ENCODE results near the gene SHLD1.
A peak's percentile ranks its signal among the peaks of the same experiment; 100 is the strongest.

SHLD1 gene

DNA sequence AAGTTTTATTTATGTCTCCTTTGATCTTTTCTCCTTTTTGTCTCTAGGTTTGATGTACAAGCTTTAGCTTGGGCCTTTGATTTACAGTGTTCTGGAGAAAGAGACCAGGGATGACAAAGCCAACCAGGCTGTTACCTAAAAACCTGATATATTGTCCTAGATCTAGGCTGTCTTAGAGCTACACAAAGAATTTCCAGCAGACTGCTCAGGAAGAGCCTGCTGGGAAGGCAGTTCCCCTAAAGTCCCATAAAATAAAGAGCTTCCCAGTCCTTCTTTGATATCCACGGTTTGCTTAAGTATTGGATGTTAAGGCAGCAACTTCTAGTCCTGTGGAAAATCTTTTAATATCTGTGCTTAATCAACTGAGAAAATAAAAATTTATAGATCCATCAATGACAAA, 70.5 kb downstream of the SHLD1 start:
- no peak for DNase-seq (ENCODE audit: low read depth in 2 of 2)

DNA sequence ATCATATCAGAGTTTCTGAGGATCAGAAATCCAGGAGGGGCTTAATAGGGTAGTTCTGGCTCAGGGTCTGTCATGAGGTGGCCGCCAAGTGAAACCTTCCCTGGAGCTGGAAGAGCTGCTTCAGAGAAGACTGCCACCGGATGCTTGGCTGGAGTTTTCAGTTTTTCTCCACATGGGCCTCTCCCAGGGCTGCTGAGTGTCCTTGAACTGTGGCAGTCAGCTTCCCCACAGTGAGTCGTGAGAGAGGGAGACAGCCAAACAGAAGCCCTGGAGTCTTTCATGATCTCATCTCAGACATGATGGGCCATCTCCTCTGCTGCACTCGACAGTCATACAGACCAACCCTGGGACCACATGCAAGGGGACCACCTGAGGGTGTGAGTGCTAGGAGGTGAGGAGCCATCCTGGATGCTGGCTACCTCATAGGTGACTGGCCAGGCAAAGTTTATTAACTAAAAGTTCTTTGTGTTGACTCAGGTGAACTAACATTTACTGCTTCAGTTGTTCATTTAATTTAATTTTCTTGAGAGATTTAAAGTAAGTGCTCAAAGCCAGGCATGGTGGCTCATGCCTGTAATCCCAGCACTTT, 71.5 kb downstream of the SHLD1 start:
- no peak for DNase-seq (ENCODE audit: low read depth in 2 of 2)

DNA sequence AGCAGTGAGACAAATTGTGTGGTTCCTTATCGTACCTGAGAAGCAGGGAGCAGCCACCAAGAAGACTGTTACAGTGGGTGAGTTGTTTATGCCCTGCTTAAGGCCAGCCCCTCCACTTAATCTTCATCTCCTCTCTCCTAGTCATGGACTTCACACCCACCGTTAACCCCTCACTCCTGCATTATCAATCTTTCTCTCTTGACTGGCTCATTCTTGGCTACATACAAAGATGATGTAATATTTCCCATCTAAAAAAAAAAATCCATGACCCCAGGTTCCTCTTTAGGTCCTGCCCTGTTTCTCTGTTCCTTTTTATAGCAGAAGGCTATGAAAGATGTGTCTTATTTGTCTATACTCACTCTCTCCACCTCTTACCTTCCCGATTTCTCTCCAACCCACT, 72.4 kb downstream of the SHLD1 start:
- DNase-seq (ENCODE audit: low read depth in 2 of 2): no peak

DNA sequence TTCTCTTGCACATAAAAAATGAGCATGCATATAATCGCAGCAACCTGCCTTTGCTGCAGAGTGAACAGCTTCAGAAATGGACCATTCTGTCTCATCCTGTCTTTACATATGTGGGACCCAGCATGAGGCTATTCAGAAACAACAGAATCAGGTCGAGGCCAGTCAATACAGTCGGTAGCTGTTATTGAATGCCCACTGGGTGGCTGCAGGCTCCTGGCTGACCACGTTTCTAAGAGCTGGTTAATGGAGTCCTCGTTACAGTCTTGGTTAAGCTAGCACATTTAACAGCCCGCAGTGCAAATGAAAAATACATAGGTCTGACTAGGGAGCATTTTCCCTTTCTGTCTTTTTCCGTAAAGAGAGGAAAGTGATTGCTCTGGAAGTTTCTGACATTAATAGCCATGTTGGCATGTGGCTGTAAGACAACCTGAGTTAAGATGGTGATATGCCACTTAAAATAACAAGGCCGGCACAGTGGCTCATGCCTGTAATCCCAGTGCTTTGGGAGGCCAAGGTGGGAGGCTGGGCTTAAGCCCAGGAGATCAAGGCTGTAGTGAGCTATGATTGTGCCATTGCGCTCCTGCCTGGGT, 75.0 kb downstream of the SHLD1 start:
- no peak for DNase-seq (ENCODE audit: low read depth in 2 of 2)

DNA sequence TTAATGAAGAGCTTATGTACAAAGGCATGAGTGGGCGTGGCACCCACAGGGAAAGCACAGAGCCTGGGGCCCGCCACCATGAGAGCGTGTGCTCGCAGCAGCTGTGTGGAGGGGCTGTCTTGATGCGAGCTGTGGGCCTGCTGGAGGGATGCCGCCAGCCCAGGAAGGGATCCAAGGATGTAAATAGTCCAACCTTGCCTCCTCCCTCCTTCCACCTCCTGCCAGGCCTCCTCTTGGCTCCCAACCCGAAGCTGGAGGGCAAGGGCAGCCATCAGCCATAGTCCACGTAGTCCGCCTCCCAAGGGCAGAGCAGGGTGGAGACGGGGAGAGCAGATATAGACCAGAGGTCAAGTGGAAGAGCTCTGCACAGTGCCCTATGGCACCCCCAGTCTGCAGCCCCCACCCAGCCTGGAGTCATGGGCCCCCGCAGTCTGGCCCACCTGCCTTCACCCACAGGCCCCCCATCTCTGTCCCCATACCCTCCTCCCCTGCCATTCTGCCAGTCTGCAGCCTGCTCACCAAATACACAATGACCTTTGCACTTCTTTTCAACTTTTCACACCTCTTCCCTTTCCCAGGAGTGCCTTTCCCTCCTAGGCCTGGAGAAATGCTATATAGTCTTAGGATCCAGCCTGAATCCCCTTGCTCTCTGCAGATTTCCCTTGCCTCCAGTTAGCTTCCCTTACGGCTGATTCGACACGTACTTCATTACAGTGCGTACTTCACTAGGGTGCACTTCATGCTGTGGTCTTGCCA, 77.1 kb downstream of the SHLD1 start:
- DNase-seq (ENCODE audit: low read depth in 2 of 2): no peak

DNA sequence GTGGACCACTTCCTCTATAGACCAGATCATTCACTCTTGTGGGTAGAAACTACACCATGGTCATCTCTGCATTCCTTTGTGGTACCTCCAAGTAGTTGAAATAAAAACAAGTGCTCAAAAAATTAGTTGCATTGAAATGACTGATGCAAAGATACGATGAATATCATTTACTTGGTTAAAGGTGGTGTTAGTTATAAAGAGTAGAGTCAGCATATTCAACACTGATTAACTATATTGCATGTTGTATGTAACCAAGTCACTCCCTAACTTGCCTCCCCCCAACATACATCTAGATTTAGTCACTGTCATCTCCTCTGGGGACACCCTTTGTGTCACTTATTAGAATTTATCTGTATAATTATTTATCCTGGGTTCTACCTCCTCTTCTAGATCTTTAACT, 77.7 kb downstream of the SHLD1 start:
- DNase-seq (ENCODE audit: low read depth in 2 of 2): no peak

DNA sequence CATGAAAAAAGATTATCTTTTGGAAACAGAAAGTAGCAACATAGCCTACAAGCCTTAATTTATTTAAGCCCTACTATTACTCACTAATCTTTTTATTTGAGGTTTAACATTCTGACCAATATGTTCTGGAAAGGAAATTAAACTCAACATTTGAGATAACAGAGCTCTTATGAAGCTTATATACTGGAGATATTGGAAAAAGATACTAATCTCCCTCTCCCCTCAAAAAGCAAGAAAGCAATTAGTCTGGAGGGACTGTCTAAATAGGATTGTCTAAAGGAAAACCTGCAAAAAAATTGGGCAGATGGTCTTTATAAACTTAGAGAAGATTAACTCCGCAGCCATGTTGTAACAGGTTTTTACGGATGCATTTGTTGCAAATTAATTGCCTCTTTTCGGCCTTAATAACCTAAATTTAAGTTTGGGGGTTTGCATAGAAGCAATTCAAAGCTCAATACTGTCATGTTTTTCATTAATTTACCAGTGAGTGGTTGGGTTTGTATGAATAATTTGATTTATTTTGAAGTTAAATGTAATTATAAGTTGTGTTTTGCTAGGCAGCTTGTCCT, 79.1 kb downstream of the SHLD1 start:
- DNase-seq (ENCODE audit: low read depth in 2 of 2): no peak

DNA sequence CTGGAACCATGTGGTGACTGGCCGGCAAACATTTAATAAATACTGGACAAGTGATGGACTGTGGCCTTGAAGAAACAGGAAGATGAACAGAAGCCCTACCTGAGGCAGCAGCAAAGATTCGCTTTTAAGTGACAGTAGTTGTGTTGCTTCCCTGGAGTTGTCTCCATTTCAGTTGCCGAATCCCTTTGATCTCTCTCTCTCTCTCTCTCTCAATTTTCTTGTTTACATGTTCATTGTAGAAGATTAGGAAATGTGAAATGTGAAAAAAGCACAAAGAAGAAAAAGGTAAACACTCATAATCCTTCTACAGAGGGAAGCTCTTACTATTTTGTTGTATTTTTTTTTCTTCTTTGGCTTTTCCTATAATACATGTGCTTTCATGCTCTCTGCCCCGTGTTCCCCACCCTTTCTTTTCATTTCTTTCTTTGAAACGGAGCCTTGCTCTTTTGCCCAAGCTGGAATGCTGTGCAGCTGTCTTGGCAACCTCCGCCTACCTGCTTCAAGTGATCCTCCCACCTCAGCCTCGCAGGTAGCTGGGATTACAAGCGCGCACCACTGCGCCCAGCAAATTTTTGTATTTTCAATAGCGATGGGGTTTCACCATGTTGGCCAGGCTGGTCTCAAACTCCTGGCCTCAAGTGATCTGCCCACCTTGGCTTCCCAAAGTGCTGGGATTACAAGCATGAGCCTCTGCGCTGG, 81.5 kb downstream of the SHLD1 start:
- DNase-seq (ENCODE audit: low read depth in 2 of 2): no peak

DNA sequence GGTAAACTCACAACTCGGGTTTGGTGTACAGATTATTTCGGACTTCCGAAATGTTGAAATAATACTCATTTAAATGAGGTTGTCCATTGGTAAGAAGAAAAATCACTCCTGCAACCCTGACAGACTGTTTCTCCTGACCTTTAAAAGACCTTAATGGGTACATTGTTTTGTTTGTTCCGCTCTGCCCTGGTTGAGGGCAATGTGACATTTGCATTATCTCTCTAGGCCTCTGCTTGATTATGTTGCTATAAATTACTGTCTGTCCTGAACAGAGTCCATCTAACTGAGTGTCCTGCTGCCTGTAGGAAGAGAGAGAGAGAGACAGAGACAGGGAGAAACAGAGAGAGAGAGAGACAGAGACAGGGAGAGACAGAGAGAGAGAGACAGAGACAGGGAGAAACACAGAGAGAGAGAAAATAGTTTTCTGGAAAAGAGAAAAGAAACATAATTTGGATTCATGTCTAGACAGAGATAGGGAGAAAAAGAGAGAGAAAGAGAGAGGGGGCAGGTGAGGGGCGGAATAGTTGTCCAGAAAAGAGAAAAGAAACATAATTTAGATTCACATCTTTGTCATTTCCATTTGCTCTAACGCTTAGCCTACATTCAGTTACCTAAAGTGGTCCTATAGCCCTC, 83.2 kb downstream of the SHLD1 start:
- no peak for DNase-seq (ENCODE audit: low read depth in 2 of 2)

DNA sequence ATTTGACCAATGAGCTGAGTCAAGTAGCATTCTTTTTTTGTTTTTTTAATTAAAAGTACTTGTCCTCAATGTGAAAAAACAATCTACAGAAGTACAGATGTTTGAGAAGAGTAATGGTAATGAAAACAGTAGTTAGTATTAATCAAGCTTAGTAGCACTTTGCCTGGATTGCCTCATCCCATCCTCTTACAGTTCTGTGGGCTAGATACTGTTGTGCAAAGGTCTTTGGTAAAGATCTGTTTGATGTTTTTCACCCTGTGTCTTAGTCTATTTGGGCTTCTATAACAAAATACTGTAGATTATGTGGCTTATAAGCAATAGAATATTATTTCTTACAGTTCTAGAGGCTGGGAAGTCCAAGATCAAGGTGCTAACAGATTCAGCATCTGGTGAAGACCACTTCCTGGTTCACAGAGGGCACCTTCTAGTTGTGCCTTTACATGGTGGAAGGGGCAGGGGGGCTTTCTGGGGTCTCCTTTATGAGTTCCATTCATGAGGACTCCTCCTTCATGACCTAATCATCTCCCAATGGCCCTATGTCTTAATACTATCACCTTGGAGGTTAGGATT, 84.3 kb downstream of the SHLD1 start:
- no peak for DNase-seq (ENCODE audit: low read depth in 2 of 2)

DNA sequence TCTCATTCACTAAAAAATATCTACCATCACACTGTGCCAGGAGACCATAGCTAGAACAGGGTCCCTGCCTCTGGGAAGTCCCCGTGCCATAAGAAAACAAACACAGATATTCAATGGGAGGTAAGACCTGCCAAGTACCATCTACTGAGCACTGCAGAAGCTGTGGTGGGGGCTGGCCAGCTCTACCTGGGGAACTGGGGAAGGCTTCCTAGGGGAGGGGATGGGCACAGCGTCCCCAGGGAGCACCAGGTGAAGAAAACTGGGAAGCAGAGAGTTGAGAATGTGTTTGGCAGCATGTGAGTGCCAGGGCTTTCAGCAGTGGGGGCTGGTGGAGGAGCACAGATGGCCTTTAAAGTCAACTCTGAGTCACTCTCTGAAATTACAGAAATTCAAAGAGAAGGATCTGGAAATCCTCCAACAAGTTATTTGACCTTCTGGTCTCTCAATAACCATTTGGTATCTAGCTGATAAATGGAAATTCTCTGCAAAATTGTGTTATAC, 85.2 kb downstream of the SHLD1 start:
- DNase-seq (ENCODE audit: low read depth in 2 of 2): no peak

DNA sequence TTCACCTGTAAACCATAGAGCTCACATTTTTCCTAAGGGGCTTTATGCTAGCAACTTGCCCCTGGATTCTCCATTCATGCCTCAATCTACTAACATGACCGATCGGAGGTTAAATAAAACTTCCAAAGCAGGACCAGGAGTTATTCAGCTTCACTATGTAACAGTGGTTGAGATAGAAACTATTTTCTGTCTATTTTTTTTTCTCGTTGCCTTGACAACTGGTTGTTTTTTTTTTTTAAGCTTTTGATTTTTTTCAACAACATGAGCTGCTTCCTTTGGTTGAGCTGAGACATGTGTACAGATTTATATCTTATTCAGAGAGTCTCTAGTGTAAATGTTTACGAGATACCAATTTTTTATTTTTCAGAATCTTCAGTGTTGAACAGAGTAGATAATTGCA, 85.7 kb downstream of the SHLD1 start:
- no peak for DNase-seq (ENCODE audit: low read depth in 2 of 2)

DNA sequence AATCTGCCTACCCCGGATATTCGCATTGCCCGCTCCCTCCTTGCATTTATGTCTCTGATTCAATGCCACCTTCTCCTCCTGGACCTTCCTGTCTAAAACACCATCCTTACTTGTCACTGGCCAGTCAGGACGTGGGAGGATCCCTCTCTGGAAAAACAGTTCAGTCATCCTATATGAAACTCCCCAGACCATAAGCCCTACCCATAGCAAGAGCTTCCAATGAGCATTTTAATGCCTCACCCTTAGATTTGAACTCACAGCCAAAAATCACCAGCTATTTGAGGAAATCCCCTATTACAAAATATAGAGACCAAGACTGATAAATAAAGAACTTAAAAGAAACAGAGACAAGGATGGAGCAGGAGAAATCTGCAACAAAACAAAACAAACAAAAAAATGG, 86.4 kb downstream of the SHLD1 start:
- DNase-seq (ENCODE audit: low read depth in 2 of 2): no peak

DNA sequence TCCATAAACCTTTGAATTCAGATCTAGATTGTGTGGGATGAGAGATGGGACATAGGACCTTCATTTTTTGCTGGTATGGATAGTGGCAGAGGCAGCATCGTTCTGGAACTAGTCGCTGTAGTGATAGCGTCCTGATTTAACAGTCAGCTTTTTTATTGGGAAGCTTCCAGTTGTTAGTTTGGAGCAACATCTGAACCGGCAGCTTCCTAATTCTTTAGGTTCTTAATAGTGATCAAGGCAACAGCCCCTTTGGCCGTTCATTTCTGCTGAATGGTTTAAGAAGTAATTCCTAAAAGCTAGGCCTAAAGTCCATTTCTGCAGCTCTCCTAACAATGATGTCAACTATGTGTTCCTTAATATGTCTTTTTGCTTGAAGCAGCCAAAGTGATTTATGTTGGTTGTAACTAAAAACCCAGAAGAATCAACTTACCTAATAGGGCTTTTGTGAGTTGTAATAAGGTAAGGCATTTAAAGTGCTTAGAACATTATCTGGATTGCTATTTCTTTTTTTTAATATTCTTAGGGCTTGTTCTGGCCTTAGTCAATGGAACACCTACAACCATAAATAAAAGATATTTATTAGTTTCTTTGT, 90.3 kb downstream of the SHLD1 start:
- no peak for DNase-seq (ENCODE audit: low read depth in 2 of 2)

DNA sequence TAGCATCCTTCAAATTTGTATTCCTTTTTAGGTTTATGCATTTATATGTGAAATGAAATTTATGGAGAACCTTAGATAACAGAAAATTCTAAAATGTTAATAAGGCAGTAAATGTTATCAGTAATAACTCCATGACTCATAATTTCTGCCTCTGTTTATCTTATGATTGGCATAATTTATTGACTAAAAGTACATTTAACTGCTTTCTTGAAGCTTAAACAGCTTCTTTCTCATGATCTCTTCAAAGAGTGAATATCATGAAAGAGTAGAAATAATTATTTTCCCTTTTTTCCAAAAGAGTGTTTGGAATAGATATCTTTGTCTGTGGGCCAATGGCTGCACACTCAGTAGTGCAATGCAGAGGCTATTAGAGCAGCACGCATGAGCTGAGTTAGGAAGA, 91.3 kb downstream of the SHLD1 start:
- DNase-seq (ENCODE audit: low read depth in 2 of 2): no peak

DNA sequence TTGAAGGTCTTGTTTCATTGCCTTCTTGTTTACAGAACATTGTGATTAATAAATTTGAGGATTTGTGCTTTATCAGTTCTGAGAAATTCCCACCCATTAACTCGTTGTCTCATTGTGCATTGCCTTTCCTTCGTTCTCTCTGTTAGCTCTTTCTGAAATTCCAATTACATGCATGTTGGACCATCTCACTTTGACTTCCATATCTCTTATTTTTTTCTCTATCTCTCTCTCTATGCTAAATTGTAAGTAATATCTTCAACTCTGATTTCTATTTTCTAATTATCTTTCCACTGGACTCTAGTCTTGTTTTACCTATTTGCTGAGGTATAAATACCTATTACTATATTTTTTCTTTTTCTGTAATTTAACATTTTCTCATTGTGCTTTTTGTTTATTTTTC, 92.3 kb downstream of the SHLD1 start:
- no peak for DNase-seq (ENCODE audit: low read depth in 2 of 2)

DNA sequence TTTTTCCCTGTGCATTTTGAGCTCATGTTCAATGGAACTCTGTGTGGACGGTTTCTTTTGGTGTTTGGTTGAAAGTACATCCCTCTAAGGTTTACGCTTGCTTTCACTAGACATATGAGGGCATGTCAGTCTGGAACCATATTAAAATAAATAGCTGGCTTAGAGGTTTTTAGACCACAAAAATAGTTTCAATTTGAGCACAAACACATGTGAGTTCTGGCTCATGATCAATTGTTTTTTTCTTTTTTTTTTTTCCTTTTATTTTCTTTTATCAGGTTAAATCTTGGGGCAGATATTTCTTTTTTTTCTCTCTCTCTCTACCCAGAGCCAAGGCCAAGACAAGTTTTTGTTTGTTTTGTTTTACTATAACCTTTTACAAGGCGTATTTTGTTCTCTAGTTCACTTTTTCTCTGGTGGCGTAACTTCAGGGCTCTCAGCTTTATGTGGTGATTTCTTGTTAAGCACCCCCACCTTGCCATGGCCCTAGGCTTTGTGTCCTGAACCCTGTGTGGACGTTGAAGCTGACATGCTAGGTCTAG, 92.9 kb downstream of the SHLD1 start:
- DNase-seq (ENCODE audit: low read depth in 2 of 2): no peak

DNA sequence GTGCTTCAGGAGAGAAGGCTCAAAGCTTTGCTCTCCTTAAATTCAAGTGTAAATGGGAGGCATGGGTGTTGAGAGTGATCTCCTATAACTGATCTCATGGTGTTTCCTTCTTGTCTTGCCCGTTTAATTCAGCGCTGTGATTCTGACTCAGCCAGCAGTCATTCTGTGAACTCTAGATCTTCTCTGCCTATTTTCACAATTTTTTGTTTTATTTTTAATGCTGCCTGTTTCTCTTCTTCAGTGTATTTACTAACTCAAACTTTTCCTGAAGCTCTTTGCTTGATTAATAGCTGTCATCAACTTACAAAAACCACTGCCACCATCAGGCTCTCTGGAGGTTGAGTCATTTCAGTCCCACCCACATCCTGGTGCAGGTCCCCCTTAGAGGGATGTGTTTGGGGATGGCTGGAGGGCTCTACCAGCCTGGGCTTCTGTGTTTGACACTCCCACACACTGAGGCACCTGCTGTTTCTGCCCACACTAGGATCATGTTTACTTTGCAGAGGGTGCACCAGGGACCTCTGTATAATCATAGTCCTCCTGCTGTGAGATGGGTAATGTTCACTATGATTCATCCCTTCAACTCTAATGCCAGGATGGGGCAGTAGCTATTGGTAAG, 94.0 kb downstream of the SHLD1 start:
- peak; percentile 39 to 44 for DNase-seq (ENCODE audit: low read depth in 2 of 2)

DNA sequence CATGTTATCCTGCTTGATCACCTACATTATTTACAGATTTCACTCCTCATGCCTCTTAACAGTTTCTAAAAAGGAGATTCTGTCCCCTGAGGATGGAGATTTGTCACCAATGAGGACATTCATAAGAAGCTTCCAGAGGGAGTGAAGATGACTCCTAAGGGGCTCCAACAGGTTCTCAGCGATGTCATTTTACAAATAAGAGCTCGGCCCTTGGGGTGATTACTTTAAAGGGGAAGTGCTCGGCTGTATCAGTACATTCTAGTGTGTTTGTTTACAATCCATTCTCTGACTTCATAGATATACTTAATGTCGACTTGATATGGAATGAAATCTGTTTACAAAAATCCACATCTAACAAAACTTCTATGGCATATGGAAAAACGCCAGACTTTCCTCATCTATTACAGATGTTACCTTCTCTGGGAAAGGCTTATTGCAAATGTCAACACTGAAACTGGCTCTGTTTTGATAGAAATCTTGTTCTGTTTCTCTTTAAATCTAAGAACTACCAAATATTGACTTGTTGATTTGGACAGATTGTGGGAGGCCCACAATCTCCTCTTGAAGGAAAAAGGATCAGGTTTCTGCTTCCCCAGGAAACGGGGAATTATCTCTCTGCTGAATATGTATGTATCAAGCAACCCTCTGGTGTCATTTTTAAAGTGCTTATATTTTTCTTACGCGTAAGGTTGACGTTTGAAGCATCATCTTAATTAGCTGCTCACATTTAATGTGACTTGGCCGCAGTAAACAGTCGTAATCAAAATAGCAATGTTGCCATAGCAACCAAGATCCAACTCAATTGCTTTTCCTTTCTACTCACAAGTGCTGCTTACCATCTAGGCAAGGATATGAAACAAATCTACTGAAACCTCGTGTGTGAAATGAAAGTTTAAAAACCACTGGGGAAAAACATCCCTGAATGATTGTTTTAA, 95.7 kb downstream of the SHLD1 start:
- no peak for DNase-seq (ENCODE audit: low read depth in 2 of 2)
